GM20000 (cell line): ENCODE data around the gene DGKA.

ENCODE experiments used
- DNase-seq: peaks from one replicate; pipeline ENCODE4 v3.0.0; 2012; ENCODE audit warnings: low spot score
- CTCF ChIP-seq: IDR thresholded peaks from 2 replicates; pipeline ENCODE4 v1.5.1; 2012; ENCODE audit warnings: mild to moderate bottlenecking, control low read depth; ENCODE audit errors: extremely low read depth, missing control alignments

Gene DGKA

GRCh38 chr12:55940065-55940732 is 9.2 kb downstream of the DGKA start:
- DNase-seq = peak; percentile 88
- peak; percentile 71 for TF ChIP-seq CTCF

- no peak for TF ChIP-seq CTCF
- DNase-seq = no peak
Measured at GRCh38 chr12:55942055-55942454, 11.1 kb downstream of the DGKA start.

- DNase-seq = no peak
- TF ChIP-seq CTCF = no peak
Measured at GRCh38 chr12:55942577-55943136, 11.7 kb downstream of the DGKA start.

- peak; percentile 46 for DNase-seq
- no peak for TF ChIP-seq CTCF
Measured at GRCh38 chr12:55946553-55946952, 15.6 kb downstream of the DGKA start.

GRCh38 chr12:55955344-55955743 is 24.4 kb downstream of the DGKA start:
- TF ChIP-seq CTCF = no peak
- no peak for DNase-seq

- TF ChIP-seq CTCF = no peak
- no peak for DNase-seq
Measured at GRCh38 chr12:55955800-55956508, 25.0 kb downstream of the DGKA start.
